Measurements from ENCODE around the gene FANCL. TPM values are rescaled to one million over a fixed set of nuclear protein-coding genes. Genes with fewer than 3 reads are reported as not detected.
"Not testable (repeated sequence)": the region's sequence is repeated elsewhere in the genome, so short reads cannot be mapped to it uniquely, and the experiment has no call there.

The FANCL gene
- total RNA-seq, 1 experiment from 2014 or later = 95.8 TPM

GRCh38 chr2:58156780-58157179, 84.3 kb downstream of the FANCL start:
- Histone ChIP-seq H3K27ac (ENCODE audit: low read length) (no peak overlapping the region), H3K4me3 (ENCODE audit: low read length) (no peak overlapping the region), H4K20me1 (ENCODE audit: insufficient read depth, low read depth, low read length) (no peaks in the 10 kb centered on the region), H3K4me1 (ENCODE audit: low read length) (no peaks in the 10 kb centered on the region), H3K9ac (ENCODE audit: low read length) (no peak overlapping the region), H2AFZ (ENCODE audit: low read length) (no peak overlapping the region), H3K9me3 (ENCODE audit: low read length) (no peaks in the 10 kb centered on the region), H3K9me2 (replicated peaks; ENCODE audit: insufficient read depth, low read length) (no peaks in the 10 kb centered on the region), H3K79me2 (ENCODE audit: low read length) (peaks cover 44% of the 10 kb centered on the region), H3K27me3 (ENCODE audit: low read length) (no peaks in the 10 kb centered on the region), H3K36me3 (ENCODE audit: insufficient read depth, low read length) (peaks cover 59% of the 10 kb centered on the region), H3K4me2 (ENCODE audit: low read depth, low read length, poor library complexity, severe bottlenecking) (no peak overlapping the region)
- no peak for DNase-seq

GRCh38 chr2:58155160-58155778, 85.9 kb downstream of the FANCL start:
- no peak for DNase-seq
- Histone ChIP-seq H3K9me3 (ENCODE audit: low read length) (no peaks in the 10 kb centered on the region), H3K4me3 (ENCODE audit: low read length) (no peak overlapping the region), H3K4me1 (ENCODE audit: low read length) (no peaks in the 10 kb centered on the region), H3K9ac (ENCODE audit: low read length) (no peak overlapping the region), H3K4me2 (ENCODE audit: low read depth, low read length, poor library complexity, severe bottlenecking) (no peak overlapping the region), H3K79me2 (ENCODE audit: low read length) (peaks cover 44% of the 10 kb centered on the region), H2AFZ (ENCODE audit: low read length) (no peak overlapping the region), H4K20me1 (ENCODE audit: insufficient read depth, low read depth, low read length) (no peaks in the 10 kb centered on the region), H3K27me3 (ENCODE audit: low read length) (no peaks in the 10 kb centered on the region), H3K36me3 (ENCODE audit: insufficient read depth, low read length) (peaks cover 45% of the 10 kb centered on the region), H3K27ac (ENCODE audit: low read length) (no peak overlapping the region), H3K9me2 (replicated peaks; ENCODE audit: insufficient read depth, low read length) (no peaks in the 10 kb centered on the region)

- no peaks in the 10 kb centered on the region for H4K20me1 ChIP-seq (ENCODE audit: insufficient read depth, low read depth, low read length)
- no peak overlapping the region for H3K4me2 ChIP-seq (ENCODE audit: low read depth, low read length, poor library complexity, severe bottlenecking)
- no peak for DNase-seq
- H3K4me3 ChIP-seq (ENCODE audit: low read length) = no peak overlapping the region
- no peaks in the 10 kb centered on the region for H3K9me2 ChIP-seq (replicated peaks; ENCODE audit: insufficient read depth, low read length)
- H3K27ac ChIP-seq (ENCODE audit: low read length) = no peak overlapping the region
- H3K36me3 ChIP-seq (ENCODE audit: insufficient read depth, low read length) = peaks cover 10% of the 10 kb centered on the region; the same call in 1 of the 2 replicates
- H3K4me1 ChIP-seq (ENCODE audit: low read length) = no peaks in the 10 kb centered on the region
- no peaks in the 10 kb centered on the region for H3K9me3 ChIP-seq (ENCODE audit: low read length)
- no peaks in the 10 kb centered on the region for H3K27me3 ChIP-seq (ENCODE audit: low read length)
- H3K9ac ChIP-seq (ENCODE audit: low read length) = no peak overlapping the region
- H3K79me2 ChIP-seq (ENCODE audit: low read length) = no peaks in the 10 kb centered on the region
- H2AFZ ChIP-seq (ENCODE audit: low read length) = no peak overlapping the region
These were observed 94.4 kb downstream of the FANCL start for GRCh38 chr2:58146707-58147106.

GRCh38 chr2:58145769-58146168, 95.4 kb downstream of the FANCL start:
- H3K4me1 ChIP-seq (ENCODE audit: low read length); H3K79me2 ChIP-seq (ENCODE audit: low read length); DNase-seq; H3K9me3 ChIP-seq (ENCODE audit: low read length); H3K4me3 ChIP-seq (ENCODE audit: low read length); H3K9ac ChIP-seq (ENCODE audit: low read length); H3K9me2 ChIP-seq (replicated peaks; ENCODE audit: insufficient read depth, low read length); H4K20me1 ChIP-seq (ENCODE audit: insufficient read depth, low read depth, low read length); H2AFZ ChIP-seq (ENCODE audit: low read length); H3K27ac ChIP-seq (ENCODE audit: low read length); H3K27me3 ChIP-seq (ENCODE audit: low read length); H3K4me2 ChIP-seq (ENCODE audit: low read depth, low read length, poor library complexity, severe bottlenecking): not testable (repeated sequence)
- peaks cover 14% of the 10 kb centered on the region; the same call in 1 of the 2 replicates for H3K36me3 ChIP-seq (ENCODE audit: insufficient read depth, low read length)

- H3K4me1 ChIP-seq (ENCODE audit: low read length) = no peaks in the 10 kb centered on the region
- H3K36me3 ChIP-seq (ENCODE audit: insufficient read depth, low read length) = peaks cover 31% of the 10 kb centered on the region; the same call in 1 of the 2 replicates
- no peak overlapping the region for H2AFZ ChIP-seq (ENCODE audit: low read length)
- no peaks in the 10 kb centered on the region for H3K9me2 ChIP-seq (replicated peaks; ENCODE audit: insufficient read depth, low read length)
- H3K4me3 ChIP-seq (ENCODE audit: low read length) = no peak overlapping the region
- no peaks in the 10 kb centered on the region for H4K20me1 ChIP-seq (ENCODE audit: insufficient read depth, low read depth, low read length)
- no peak overlapping the region for H3K27ac ChIP-seq (ENCODE audit: low read length)
- no peak overlapping the region for H3K4me2 ChIP-seq (ENCODE audit: low read depth, low read length, poor library complexity, severe bottlenecking)
- DNase-seq = no peak
- H3K79me2 ChIP-seq (ENCODE audit: low read length) = no peaks in the 10 kb centered on the region
- H3K9me3 ChIP-seq (ENCODE audit: low read length) = no peaks in the 10 kb centered on the region
- no peak overlapping the region for H3K9ac ChIP-seq (ENCODE audit: low read length)
- H3K27me3 ChIP-seq (ENCODE audit: low read length) = no peaks in the 10 kb centered on the region
These were observed 100.5 kb downstream of the FANCL start for GRCh38 chr2:58140508-58141072.

GRCh38 chr2:58138396-58139030, 102.6 kb downstream of the FANCL start:
- Histone ChIP-seq H3K9me3 (ENCODE audit: low read length) (no peaks in the 10 kb centered on the region), H3K79me2 (ENCODE audit: low read length) (0 out of 2 replicates have a peak, but pooled peaks cover 2% of the 10 kb centered on the region), H3K27ac (ENCODE audit: low read length) (no peak overlapping the region), H3K27me3 (ENCODE audit: low read length) (no peaks in the 10 kb centered on the region), H2AFZ (ENCODE audit: low read length) (no peak overlapping the region), H3K9ac (ENCODE audit: low read length) (no peak overlapping the region), H4K20me1 (ENCODE audit: insufficient read depth, low read depth, low read length) (no peaks in the 10 kb centered on the region), H3K4me1 (ENCODE audit: low read length) (no peaks in the 10 kb centered on the region), H3K4me3 (ENCODE audit: low read length) (no peak overlapping the region), H3K36me3 (ENCODE audit: insufficient read depth, low read length) (peaks cover 35% of the 10 kb centered on the region; the same call in 1 of the 2 replicates), H3K4me2 (ENCODE audit: low read depth, low read length, poor library complexity, severe bottlenecking) (no peak overlapping the region), H3K9me2 (replicated peaks; ENCODE audit: insufficient read depth, low read length) (no peaks in the 10 kb centered on the region)
- DNase-seq = no peak

- Histone ChIP-seq H3K27me3 (ENCODE audit: low read length) (no peaks in the 10 kb centered on the region), H3K9me2 (replicated peaks; ENCODE audit: insufficient read depth, low read length) (no peaks in the 10 kb centered on the region), H3K9ac (ENCODE audit: low read length) (no peak overlapping the region), H3K4me3 (ENCODE audit: low read length) (no peak overlapping the region), H3K4me2 (ENCODE audit: low read depth, low read length, poor library complexity, severe bottlenecking) (no peak overlapping the region), H3K27ac (ENCODE audit: low read length) (no peak overlapping the region), H3K79me2 (ENCODE audit: low read length) (0 out of 2 replicates have a peak, but pooled peaks cover 2% of the 10 kb centered on the region), H3K9me3 (ENCODE audit: low read length) (no peaks in the 10 kb centered on the region), H2AFZ (ENCODE audit: low read length) (no peak overlapping the region), H4K20me1 (ENCODE audit: insufficient read depth, low read depth, low read length) (no peaks in the 10 kb centered on the region), H3K4me1 (ENCODE audit: low read length) (no peaks in the 10 kb centered on the region), H3K36me3 (ENCODE audit: insufficient read depth, low read length) (peaks cover 34% of the 10 kb centered on the region; the same call in 1 of the 2 replicates)
- no peak for DNase-seq
These were observed 103.3 kb downstream of the FANCL start for GRCh38 chr2:58137856-58138255.

GRCh38 chr2:58137221-58137620, 103.9 kb downstream of the FANCL start:
- H4K20me1 ChIP-seq (ENCODE audit: insufficient read depth, low read depth, low read length) = no peaks in the 10 kb centered on the region

More at GRCh38 chr2:58137221-58137620, 103.9 kb downstream of the FANCL start:
- Histone ChIP-seq H3K27me3 (ENCODE audit: low read length) (no peaks in the 10 kb centered on the region), H3K4me3 (ENCODE audit: low read length) (no peak overlapping the region), H3K4me2 (ENCODE audit: low read depth, low read length, poor library complexity, severe bottlenecking) (no peak overlapping the region), H3K79me2 (ENCODE audit: low read length) (0 out of 2 replicates have a peak, but pooled peaks cover 2% of the 10 kb centered on the region), H3K27ac (ENCODE audit: low read length) (no peak overlapping the region), H3K9ac (ENCODE audit: low read length) (no peak overlapping the region), H2AFZ (ENCODE audit: low read length) (no peak overlapping the region), H3K4me1 (ENCODE audit: low read length) (no peaks in the 10 kb centered on the region), H3K9me3 (ENCODE audit: low read length) (no peaks in the 10 kb centered on the region), H3K9me2 (replicated peaks; ENCODE audit: insufficient read depth, low read length) (no peaks in the 10 kb centered on the region), H3K36me3 (ENCODE audit: insufficient read depth, low read length) (peaks cover 34% of the 10 kb centered on the region; the same call in 1 of the 2 replicates)
- no peak for DNase-seq
